Measurements from ENCODE around the gene ADGRG3.
A peak's percentile ranks its signal among the peaks of the same experiment; 100 is the strongest.
"Not testable (repeated sequence)": the region's sequence is repeated elsewhere in the genome, so short reads cannot be mapped to it uniquely, and the experiment has no call there.

The ADGRG3 gene

DNA sequence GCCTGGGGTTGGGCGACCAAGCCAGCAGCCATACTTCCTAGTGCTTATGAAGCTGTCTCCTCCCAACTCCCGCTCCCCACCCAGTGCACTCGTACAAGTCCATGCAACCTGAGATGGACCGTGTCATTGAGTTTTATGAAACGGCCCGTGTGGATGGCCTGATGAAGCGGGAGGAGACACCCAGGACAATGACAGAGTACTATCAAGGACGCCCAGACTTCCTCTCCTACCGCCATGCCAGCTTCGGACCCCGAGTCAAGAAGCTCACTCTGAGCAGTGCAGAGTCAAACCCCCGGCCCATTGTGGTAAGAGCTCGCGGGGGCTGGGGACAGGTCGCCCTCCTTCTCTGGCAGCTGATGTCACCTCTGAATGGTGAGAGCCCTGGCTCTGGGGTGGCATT lies 56.4 kb downstream of the ADGRG3 start:
- DNase-seq = no peak

DNA sequence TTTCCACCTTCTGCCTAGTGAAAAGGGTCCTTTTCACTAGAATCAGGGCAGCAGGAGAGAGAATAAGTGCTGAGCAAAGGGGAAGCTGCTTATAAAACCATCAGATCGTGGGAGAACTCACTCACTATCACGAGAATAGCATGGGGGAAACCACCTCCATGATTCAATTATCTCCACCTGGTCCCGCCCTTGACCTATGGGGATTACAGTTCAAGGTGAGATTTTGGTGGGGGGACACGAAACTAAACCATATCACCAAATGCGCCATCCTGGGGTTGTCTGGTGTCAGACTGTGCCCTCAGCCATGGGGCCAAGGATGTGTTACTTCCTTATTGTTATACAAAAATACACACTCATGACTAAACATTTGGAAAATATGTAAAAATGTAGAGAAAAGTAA lies 57.0 kb downstream of the ADGRG3 start:
- DNase-seq = no peak

DNA sequence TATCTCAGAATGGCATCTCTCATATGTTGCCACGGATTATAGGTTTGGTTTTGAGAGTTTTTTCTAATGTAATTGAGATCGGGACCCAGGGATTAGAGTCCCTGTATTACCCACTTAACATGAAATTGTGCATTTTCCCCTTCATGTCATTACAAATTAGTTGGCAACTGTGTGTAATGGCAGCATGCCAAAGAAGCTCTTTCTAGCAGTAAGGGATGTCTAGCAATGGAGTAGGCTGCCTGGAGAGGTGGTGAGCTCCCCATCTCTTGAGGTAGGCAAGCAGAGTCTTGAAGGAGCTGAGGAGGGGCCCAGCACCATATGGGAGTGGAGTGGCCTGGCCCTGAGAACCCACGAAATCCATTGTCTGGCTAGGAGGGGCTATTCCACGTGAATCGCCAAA lies 57.4 kb downstream of the ADGRG3 start:
- DNase-seq = no peak

DNA sequence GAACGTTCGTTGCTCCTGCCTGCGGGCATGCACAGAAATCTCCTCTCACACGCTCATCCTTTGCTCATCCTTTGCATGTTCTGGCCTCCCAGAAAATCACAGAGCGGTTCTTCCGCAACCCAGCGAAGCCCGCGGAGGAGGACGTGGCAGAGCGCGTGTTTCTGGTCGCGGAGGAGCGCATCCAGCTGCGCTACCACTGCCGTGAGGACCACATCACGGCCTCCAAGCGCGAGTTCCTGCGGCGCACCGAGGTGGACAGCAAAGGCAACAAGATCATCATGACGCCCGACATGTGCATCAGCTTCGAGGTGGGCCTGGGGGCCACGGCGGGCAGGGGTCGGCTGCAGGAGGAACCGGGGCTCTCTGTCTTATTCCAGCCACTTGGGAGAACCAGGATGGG lies 57.9 kb downstream of the ADGRG3 start:
- DNase-seq = no peak

DNA sequence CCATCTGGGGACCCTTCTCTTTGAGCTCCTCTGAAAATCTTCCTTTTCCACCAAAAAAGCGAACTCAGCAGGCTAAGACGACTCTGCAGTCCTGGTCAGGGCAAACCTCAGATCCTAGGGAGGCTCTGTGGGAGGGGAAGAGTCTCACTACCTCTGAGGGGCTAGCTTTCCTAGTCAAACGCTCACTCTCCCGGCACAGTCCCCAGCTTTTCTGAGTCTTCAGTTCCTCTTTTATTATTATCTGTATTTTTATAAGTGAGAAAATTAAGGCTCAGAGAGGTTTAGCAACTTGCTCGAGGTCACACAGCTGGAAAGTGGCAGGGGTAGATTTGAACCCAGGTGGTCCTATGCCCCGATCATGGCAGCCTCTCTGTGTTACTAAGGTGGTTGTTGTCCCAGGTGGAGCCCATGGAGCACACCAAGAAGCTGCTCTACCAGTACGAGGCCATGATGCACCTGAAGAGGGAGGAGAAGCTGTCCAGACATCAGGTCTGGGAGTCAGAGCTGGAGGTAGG lies 58.4 kb downstream of the ADGRG3 start:
- no peak for DNase-seq

- no peak for DNase-seq
Observed at GRCh38 chr16:57727610-57728009, 59.5 kb downstream of the ADGRG3 start.

DNA sequence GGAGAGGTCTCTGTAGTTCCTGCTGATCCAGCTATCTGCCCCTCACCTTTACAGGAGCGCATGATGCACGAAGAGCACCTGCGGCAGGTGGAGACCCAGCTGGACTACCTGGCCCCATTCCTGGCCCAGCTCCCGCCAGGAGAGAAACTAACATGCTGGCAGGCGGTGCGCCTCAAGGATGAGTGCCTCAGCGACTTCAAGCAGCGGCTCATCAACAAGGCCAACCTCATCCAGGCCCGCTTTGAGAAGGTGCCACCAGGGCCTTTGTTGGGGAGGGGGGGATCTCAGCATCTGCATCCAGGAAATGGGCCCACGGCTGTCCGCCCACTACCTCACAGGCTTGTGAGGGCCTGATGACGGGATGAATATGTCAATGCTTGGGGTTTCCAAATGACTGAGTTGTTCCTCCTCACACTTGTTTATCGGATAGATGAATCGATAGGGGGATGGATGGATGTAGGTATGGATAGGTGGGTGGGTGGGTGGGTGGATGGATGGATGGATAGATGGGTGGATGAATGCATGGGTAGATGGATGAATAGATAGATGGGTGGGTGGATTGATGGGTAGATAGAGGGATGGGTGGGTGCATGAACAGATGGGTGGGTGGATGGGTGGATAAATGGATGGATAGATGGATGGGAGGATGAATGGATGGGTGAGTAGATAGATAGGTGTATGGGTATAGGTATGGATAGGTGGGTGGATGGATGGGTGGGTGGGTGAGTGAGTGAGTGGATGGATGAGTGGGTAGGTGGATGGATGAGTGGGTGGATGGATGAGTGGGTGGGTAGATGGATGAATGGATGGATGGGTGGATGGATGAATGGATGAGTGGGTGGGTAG lies 60.5 kb downstream of the ADGRG3 start:
- DNase-seq = no peak

DNA sequence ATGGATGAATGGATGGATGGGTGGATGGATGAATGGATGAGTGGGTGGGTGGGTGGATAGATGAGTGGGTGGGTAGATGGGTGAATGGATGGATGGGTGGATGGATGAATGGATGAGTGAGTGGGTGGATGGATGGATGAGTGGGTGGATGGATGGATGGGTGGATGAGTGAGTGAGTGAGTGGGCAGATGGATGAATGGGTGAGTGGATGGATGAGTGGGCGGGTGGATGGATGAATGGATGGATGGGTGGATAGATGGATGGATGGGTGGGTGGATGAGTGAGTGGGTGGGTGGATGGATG lies 61.0 kb downstream of the ADGRG3 start:
- DNase-seq = no peak

DNA sequence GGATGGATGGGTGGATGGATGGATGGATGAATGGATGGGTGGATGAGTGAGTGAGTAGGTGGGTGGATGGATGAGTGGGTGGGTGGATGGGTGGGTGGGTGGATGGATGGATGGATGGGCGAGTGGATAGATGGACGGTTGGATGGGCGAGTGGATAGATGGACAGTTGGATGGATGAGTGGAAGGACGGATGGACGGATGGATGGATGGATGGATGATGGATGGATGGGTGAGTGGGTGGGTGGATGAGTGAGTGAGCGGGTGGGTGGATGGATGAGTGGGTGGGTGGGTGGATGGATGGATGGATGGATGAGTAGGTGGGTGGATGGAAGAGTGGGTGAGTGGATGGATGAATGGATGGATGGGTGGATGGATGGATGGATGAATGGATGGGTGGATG lies 61.7 kb downstream of the ADGRG3 start:
- DNase-seq = not testable (repeated sequence)

DNA sequence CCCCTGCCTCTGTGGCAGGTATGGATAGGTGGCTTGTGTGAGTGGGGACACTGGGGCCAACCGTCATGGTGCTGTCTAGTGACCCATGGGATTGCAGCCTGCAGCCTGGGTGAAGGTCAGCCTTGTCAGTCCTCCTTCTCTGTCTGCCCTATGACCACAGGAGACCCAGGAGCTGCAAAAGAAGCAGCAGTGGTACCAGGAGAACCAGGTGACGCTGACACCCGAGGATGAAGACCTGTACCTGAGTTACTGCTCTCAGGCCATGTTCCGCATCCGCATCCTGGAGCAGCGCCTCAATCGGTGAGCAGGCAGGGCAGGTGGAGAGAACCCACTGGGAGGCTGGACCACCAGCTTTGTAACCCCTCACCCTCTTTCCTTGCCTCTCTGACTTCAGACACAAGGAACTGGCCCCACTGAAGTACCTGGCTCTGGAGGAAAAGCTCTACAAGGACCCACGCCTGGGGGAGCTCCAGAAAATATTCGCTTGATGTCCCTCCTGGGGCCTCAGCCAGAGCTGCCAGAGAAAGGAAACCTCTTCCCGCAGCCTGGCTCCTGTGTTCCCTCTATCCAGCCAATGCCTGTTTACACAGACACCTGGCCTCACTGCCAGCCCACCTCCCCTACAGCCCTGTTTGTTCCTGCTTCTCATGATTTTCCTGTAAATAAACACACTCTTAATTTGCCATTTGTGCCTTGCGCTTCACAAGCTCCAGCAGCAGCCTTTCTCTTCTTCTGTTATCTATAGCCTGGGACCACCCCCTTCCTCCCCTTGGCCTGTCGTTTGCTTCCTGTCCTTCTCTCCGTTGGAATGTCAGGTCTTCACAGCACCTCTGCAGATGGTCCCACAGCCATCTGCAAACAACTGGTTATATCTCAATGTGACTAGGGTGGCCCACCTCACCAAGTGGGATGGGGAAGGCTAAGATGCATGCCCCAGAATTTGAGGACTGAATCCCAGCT lies 62.9 kb downstream of the ADGRG3 start:
- no peak for DNase-seq

- DNase-seq = no peak
Observed at GRCh38 chr16:57732037-57732436, 63.9 kb downstream of the ADGRG3 start.

GRCh38 chr16:57732714-57733113 lies 64.6 kb downstream of the ADGRG3 start:
- DNase-seq = no peak

DNA sequence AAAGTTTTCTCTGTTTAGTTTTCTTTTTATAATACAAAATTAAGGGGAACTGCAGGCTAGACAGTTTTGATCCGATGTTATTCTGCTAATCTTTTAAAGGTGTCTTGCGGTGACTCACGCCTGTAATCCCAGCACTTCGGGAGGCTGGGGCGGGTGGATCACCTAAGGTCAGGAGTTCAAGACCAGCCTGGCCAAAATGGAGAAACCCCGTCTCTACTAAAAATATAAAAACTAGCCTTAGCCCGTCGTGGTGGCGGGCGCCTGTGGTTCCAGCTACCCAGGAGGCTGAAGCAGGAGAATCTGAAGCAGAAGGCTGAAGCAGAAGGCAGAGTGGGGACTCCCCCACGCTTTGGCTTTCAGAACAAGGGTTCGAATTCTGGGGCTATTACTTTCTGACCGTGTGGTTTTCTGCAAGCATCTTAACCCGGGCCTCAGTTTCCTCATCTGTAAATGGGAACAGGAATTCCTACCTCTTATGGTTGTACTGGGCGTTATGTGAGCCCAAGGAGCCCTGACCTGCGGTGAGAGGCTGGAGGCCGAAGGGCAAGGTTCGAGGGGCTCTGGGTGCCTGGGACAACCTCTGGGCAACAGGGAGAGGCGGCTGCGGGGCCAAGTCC lies 66.3 kb downstream of the ADGRG3 start:
- DNase-seq = no peak

DNA sequence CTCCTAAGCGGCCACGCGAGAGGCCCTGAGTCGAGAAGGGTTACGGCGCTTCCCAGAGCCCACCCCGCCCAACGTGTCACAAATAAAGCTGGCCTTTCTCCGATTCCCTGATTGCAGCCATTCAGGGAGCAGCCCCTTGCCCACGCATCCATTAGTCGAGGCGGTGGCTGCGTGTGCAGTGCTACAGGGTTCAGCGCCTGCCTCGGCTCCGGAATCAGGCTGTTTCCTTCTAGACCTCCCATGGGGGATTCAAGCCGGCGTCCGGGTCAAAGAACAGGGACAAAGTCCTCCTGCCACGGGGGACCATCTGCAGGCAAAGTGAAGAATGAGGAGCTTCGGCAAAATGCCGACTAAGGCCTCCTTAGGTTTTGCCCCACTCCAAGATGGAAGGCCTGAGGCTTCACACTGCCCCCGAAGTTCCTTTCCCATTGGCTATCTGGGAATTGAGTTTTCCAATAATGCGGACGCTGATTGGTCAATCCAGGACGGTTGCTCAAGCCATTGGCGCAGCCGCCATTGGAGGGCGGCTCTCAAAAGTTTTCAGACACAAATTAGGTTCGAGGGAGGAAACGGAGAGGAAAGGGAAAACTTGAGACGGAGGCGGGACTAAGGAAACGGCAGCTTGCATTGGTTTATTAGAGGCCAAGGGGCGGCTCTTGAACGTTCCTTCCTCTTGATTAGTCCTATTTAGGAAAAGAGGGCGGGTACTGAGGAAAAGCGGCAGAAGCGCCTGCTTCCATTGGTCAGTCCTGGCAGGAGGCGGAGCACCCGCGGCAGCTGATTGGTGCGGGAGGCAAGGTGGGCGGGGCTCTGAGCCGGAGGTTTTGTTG lies 67.0 kb downstream of the ADGRG3 start:
- DNase-seq = peak; percentile 100

GRCh38 chr16:57735755-57736418 lies 67.8 kb downstream of the ADGRG3 start, which contains the start of gene KATNB1:
Gene KATNB1, plus strand, starts transcription at chr16:57735770. Its CDS starts 1,474 bp downstream, at chr16:57737244.
- DNase-seq = no peak

DNA sequence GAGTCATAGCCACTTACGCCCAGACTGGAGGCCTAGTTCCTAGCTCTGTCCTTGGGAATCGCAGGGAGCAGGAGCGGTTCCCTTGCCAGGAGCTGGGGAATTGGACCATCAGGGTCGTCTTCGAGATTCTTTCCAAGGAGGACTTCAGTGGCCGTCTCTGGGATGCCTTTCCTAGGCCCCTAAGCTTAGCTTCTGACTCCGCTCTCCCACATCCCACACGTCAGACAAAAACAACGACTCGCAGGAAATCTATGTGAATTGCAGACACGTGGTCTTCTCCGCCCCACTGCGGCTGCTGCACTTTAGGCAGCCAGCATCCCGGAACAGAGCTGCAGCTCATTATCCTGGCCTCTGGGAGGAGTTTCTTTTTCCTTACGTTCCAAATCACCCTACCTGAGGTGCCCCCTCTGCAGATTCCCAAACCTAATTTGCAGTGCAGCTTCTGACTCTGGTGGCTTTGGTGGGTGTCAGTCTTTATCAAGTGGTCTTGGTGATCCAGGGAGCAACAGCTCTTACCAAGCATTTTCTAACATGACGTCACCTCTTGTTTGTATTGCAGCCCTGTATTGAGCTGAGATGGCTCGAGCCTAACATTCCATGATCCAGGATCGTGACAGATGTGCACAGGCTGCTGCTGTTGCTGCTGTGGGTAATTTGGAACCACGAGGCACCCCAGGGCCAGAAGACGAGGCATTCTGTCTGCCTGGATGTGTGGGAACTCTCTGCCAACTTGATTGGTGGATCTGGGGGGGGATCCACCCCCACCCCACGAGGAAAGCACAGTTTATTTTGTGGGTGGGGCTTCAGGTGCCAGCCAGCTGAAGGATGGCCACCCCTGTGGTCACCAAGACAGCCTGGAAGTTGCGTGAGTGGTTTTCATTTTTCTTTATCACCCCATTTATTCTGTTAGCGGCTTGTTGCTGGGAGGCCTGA lies 68.6 kb downstream of the ADGRG3 start:
- DNase-seq = no peak

GRCh38 chr16:57738844-57739243 lies 70.7 kb downstream of the ADGRG3 start:
- DNase-seq = no peak

Data from NCI-H1436 (cell line).